Stimulated activated naive CD8-positive, alpha-beta T cell treated with anti-CD3 and anti-CD28 coated beads, Interleukin-15, Interleukin-2, amounts not matched to agents 100 ng/mL and 50 ng/mL, for 24 hours (primary cell): ENCODE data around the gene SEC14L2.

Experiments
- H3K27ac Mint-ChIP-seq: one replicate; pipeline ENCODE4 v1.8.0; 2021; ENCODE audit warnings: mild to moderate bottlenecking, mixed read lengths
- H3K27me3 Mint-ChIP-seq: one replicate; pipeline ENCODE4 v1.8.0; 2021; ENCODE audit warnings: mixed read lengths
- H3K36me3 Mint-ChIP-seq: one replicate; pipeline ENCODE4 v1.8.0; 2021; ENCODE audit warnings: low read depth, mixed read lengths
- H3K4me1 Mint-ChIP-seq: one replicate; pipeline ENCODE4 v1.8.0; 2021; ENCODE audit warnings: low read depth, mixed read lengths
- H3K4me3 Mint-ChIP-seq: one replicate; pipeline ENCODE4 v1.8.0; 2021; ENCODE audit warnings: mild to moderate bottlenecking, mixed read lengths
- H3K9me3 Mint-ChIP-seq: one replicate; pipeline ENCODE4 v1.8.0; 2021; ENCODE audit warnings: mixed read lengths

The SEC14L2 gene

GRCh38 chr22:30471616-30472318, 74.9 kb downstream of the SEC14L2 start, which contains the start of gene SEC14L3:
Gene SEC14L3, minus strand, starts transcription at chr22:30472017. Its CDS starts 59 bp downstream, at chr22:30471958.
- Mint-ChIP-seq H3K27ac (no peak within 1 kb of the TSS), H3K36me3 (no peaks in the 10 kb centered on the region), H3K4me1 (no peaks in the 10 kb centered on the region), H3K27me3 (peaks cover 12% of the 10 kb centered on the region), H3K9me3 (no peaks in the 10 kb centered on the region), H3K4me3 (no peak within 1 kb of the TSS)

DNA sequence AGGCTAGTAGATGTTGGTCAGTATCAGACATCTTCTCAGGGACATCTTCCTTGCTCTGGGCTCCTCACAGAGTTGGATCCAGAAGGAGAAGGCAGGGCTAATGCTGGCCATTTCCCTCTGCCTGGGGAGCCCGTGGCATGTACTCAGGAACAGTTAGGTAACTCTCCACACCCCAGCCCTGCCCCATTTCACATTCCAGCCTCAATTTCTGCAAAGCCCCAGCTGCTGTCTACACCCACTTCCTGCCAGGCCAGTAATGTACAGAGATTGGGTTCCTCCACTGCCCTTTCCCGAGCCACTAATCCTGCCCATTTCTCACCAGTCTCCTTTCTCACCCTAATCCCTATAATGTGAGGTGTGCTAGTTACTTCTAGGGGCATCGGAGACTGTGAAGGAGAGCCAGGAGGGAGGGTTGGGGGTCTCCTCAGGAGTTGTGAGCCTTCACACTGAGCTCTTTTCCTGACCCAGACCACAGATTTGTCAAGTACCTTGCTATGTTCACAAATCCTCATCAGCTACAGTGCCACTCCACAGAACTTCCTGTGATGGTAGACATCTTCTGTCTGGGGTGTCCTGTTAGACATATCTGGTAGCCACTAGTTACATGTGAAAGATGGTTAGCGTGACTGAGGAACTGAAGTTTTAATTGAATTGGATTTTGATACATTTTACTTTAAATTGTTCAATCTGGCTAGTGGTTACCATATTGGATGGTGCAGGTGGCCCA, 76.3 kb downstream of the SEC14L2 start:
- H3K36me3 Mint-ChIP-seq = no peaks in the 10 kb centered on the region
- no peaks in the 10 kb centered on the region for H3K4me1 Mint-ChIP-seq
- no peak overlapping the region for H3K4me3 Mint-ChIP-seq
- no peaks in the 10 kb centered on the region for H3K9me3 Mint-ChIP-seq
- no peak overlapping the region for H3K27ac Mint-ChIP-seq
- H3K27me3 Mint-ChIP-seq = peaks cover 10% of the 10 kb centered on the region

DNA sequence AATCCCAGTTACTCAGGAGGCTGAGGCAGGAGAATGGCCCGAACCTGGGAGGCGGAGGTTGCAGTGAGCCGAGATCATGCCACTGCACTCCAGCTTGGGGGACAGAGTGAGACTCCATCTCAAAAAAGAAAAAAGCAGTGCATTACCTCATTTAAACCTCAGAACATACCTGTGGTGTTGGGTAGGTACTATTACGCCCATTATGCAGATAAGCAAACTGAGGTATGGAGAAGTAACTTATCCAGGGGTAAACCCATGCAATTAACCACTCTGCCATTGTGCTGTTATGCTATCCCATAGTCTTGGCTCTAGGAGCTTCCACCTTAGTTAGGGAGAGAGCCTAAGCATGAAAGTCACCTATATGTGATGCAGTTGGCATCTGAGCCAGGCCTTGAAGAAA, 77.3 kb downstream of the SEC14L2 start:
- Mint-ChIP-seq H3K27me3 (peaks cover 7% of the 10 kb centered on the region), H3K36me3 (no peaks in the 10 kb centered on the region), H3K4me3 (no peak overlapping the region), H3K9me3 (no peaks in the 10 kb centered on the region), H3K4me1 (no peaks in the 10 kb centered on the region), H3K27ac (no peak overlapping the region)
